DMS 273 (cell line): ENCODE measurements around the gene GPER1.
"Not testable (repeated sequence)": the region's sequence is repeated elsewhere in the genome, so short reads cannot be mapped to it uniquely, and the experiment has no call there.

Experiments used
- DNase-seq: peaks from one replicate; lab custom pipeline; 2025; ENCODE audit not compliant: unreplicated experiment; lab: John Stamatoyannopoulos, UW

The GPER1 gene

GRCh38 chr7:1116383-1117008 is 28.6 kb downstream of the GPER1 start:
- DNase-seq: not testable (repeated sequence)

GRCh38 chr7:1117321-1117928 is 29.5 kb downstream of the GPER1 start:
- DNase-seq: no peak

GRCh38 chr7:1119201-1119600 is 31.3 kb downstream of the GPER1 start:
- no peak for DNase-seq

- no peak for DNase-seq
These were observed 32.9 kb downstream of the GPER1 start for GRCh38 chr7:1120791-1121190.

- no peak for DNase-seq
These were observed 33.6 kb downstream of the GPER1 start for GRCh38 chr7:1121476-1121875.

GRCh38 chr7:1121886-1122831 is 34.2 kb downstream of the GPER1 start:
- DNase-seq: no peak

- DNase-seq: no peak
These were observed 35.1 kb downstream of the GPER1 start for GRCh38 chr7:1122832-1123501.

GRCh38 chr7:1123715-1124114 is 35.8 kb downstream of the GPER1 start:
- peak; percentile 44 for DNase-seq

- no peak for DNase-seq
These were observed 36.3 kb downstream of the GPER1 start for GRCh38 chr7:1124164-1124563.

GRCh38 chr7:1124816-1125602 is 37.1 kb downstream of the GPER1 start:
- no peak for DNase-seq

GRCh38 chr7:1125603-1125969 is 37.7 kb downstream of the GPER1 start:
- no peak for DNase-seq

GRCh38 chr7:1127001-1127400 is 39.1 kb downstream of the GPER1 start:
- DNase-seq: no peak

- no peak for DNase-seq
These were observed 41.5 kb downstream of the GPER1 start for GRCh38 chr7:1129431-1129830.

- DNase-seq: no peak
These were observed 42.4 kb downstream of the GPER1 start for GRCh38 chr7:1130021-1130990.

- no peak for DNase-seq
These were observed 43.8 kb downstream of the GPER1 start for GRCh38 chr7:1131471-1132265.

GRCh38 chr7:1134951-1135350 is 47.0 kb downstream of the GPER1 start:
- DNase-seq: no peak

- peak; percentile 82 for DNase-seq
These were observed 49.1 kb downstream of the GPER1 start for GRCh38 chr7:1136841-1137516.

- DNase-seq: peak; percentile 90
These were observed 49.7 kb downstream of the GPER1 start for GRCh38 chr7:1137517-1138167.
